ENCODE results near the gene EIF2AK2. TPM values are rescaled to one million over a fixed set of nuclear protein-coding genes. Genes with fewer than 3 reads are reported as not detected.
A peak's percentile ranks its signal among the peaks of the same experiment; 100 is the strongest.

EIF2AK2 gene
- total and polyA plus RNA-seq, 10 donors: 4.0 to 48.2 (median 33.9) TPM

DNA sequence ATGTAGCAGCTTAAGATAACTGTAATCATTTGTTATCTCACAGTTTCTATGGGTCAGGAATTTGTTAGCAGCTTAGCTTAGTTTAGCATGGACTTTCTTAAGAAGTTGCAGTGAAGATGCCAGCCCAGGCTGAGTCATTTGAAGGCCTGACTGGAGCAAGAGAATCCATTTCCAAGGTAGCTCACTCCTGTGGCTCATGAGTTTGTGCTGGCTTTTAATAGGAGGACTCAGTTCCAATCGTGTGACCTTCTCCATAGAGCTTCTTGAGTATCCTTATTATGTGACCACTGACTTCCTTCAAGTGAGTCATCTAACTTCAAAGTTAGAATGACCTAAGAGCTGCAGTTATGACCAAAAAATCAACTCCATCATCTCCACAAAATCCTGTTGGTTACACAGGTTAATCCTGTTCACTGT, 71.0 kb downstream of the EIF2AK2 start:
- Histone ChIP-seq H3K27me3 (replicated peaks in 1 of 7) (no peaks in the 10 kb centered on the region), H3K4me1 (peaks cover 39 to 92% (median 63%) of the 10 kb centered on the region in 6 donors), H3K36me3 (peaks cover 0 to 46% (median 20%) of the 10 kb centered on the region in 6 donors), H3K4me3 (peak overlapping the region in 2 of 8 donors; percentile 88 to 99), H3K9me3 (no peaks in the 10 kb centered on the region), H3K27ac (no peak overlapping the region)
- 56 to 89% (median 69%) methylated on average over 1 of the region's 1 CpG for WGBS, 5 donors
- DNase-seq: no peak
- TF ChIP-seq POLR2AphosphoS5 (IDR thresholded peaks at IDR 0.05) (no peak), POLR2A (IDR thresholded peaks at IDR 0.05) (no peak), CTCF (IDR thresholded peaks at IDR 0.05 in 8 of 11, conservative IDR thresholded peaks at IDR 0.05 in 3 of 11) (no peak)
- intact Hi-C loops (cut with DNase I; ENCODE audit: low total_unique reads): no loop called here

- no peak for DNase-seq
- peaks cover 49 to 92% (median 64%) of the 10 kb centered on the region in 6 donors for H3K4me1 ChIP-seq
- peak overlapping the region; percentile 82 to 91 (median 88) for H3K27ac ChIP-seq
- 2 to 5% (median 2%) methylated on average over 10 of the region's 10 CpGs for WGBS, 5 donors
- intact Hi-C loops (cut with DNase I; ENCODE audit: low total_unique reads): no loop called here
- TF ChIP-seq POLR2AphosphoS5 (IDR thresholded peaks at IDR 0.05): no peak
- no peak for TF ChIP-seq CTCF (IDR thresholded peaks at IDR 0.05 in 8 of 11, conservative IDR thresholded peaks at IDR 0.05 in 3 of 11)
- no peak for TF ChIP-seq POLR2A (IDR thresholded peaks at IDR 0.05)
- H3K4me3 ChIP-seq: peak overlapping the region; percentile 83 to 99 (median 96)
- H3K27me3 ChIP-seq (replicated peaks in 1 of 7): no peaks in the 10 kb centered on the region
- peaks cover 0 to 41% (median 12%) of the 10 kb centered on the region in 6 donors for H3K36me3 ChIP-seq
- no peaks in the 10 kb centered on the region for H3K9me3 ChIP-seq
Measured at GRCh38 chr2:37084797-37085196, 72.0 kb downstream of the EIF2AK2 start.

DNA sequence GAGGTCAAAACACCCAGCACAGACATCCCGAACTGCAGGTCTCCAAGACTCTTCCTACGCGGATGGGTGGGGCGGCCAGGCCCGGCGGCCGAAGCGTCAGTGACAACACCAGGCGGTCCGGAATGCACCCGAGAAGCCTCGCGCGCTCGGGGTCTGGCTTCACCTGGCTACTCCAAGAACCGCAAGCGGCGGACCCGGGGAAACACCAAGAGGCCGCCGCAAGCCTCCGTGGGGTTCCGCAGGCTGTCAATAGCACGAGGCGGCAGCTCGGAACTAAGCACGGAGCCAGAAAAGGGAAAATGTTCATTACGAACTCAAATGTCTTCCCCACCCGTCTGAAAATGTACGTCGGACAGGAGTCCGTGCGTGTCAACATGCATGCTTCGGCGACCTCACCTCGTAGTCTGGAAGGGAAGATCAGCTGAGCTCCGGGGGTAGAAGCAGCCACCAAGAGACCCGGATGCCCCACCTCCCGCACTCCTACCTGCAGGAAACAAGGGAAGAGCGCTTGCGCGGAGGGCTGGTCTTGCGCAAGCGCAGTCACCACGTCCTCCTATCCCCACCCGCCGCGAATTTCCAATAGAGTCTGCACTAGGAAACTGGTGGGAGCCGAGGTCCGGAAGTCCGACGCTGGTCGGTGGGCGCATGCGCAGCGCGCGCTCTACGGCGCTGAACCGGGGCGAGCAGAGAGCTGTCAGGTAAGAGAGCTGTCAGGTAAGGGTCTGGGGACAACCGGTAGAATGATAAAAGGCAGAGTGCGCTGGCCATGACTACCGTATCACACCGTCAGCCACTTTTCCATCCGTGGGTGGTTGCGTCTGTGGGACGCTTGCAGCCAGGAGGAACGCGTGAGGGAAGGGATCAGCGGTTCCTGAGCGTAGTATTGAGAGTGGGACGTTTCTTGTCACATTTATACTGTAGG, 72.6 kb downstream of the EIF2AK2 start, which contains the start of the genes GPATCH11 and HEATR5B:
Gene GPATCH11 (plus strand): TSS at position 646 of the 922 bp plus-strand sequence. CDS start 3,864 bp downstream, outside the sequence.
Gene HEATR5B (minus strand): TSS at position 500 of the 922 bp plus-strand sequence. CDS start 958 bp downstream, outside the sequence.
- peak; percentile 90 to 93 (median 91) for TF ChIP-seq POLR2AphosphoS5 (IDR thresholded peaks at IDR 0.05)
- no peak for TF ChIP-seq CTCF (IDR thresholded peaks at IDR 0.05 in 8 of 11, conservative IDR thresholded peaks at IDR 0.05 in 3 of 11)
- peak in 1 of 3 donors; percentile 35 for TF ChIP-seq POLR2A (IDR thresholded peaks at IDR 0.05)
- intact Hi-C loops (cut with DNase I; ENCODE audit: low total_unique reads): no loop called here
- Histone ChIP-seq H3K27me3 (replicated peaks in 1 of 7) (no peaks in the 10 kb centered on the region), H3K27ac (peak within 1 kb of the TSS; percentile 82 to 91 (median 88)), H3K4me3 (peak within 1 kb of the TSS; percentile 83 to 99 (median 96)), H3K4me1 (peaks cover 55 to 92% (median 65%) of the 10 kb centered on the region in 6 donors), H3K36me3 (peaks cover 0 to 34% (median 7%) of the 10 kb centered on the region in 6 donors), H3K9me3 (no peaks in the 10 kb centered on the region)
- WGBS, 5 donors: 0 to 1% (median 0%) methylated on average over 60 to 74 of the region's 74 CpGs
- DNase-seq: peak; percentile 97

DNA sequence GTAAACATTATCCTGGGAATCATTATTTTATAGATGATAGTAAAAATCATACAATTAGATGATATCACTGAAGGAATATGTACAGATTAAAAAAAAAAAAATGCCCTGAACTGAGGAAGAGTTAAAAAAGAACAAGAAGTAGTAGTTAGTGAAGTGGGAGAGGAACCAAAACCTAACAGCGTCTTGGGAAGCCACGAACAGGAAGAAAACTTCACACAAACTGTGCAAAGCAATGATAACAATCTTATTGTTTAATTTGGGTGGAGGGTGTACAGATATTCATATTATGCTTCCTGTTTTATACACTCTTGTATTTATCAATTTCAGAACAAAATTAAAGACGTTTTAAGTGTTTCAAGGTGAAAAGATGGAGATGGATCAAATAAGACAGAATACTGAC, 76.1 kb downstream of the EIF2AK2 start:
- H3K9me3 ChIP-seq: no peaks in the 10 kb centered on the region
- H3K36me3 ChIP-seq: peaks cover 0 to 56% (median 26%) of the 10 kb centered on the region in 6 donors
- peaks cover 51 to 75% (median 56%) of the 10 kb centered on the region in 6 donors for H3K4me1 ChIP-seq
- peak overlapping the region in 2 of 8 donors; percentile 4 to 41 for H3K4me3 ChIP-seq
- no peaks in the 10 kb centered on the region for H3K27me3 ChIP-seq (replicated peaks in 1 of 7)
- 4 to 10% (median 8%) methylated on average over 3 of the region's 3 CpGs for WGBS, 5 donors
- TF ChIP-seq POLR2AphosphoS5 (IDR thresholded peaks at IDR 0.05) (no peak), POLR2A (IDR thresholded peaks at IDR 0.05) (no peak), CTCF (IDR thresholded peaks at IDR 0.05 in 8 of 11, conservative IDR thresholded peaks at IDR 0.05 in 3 of 11) (no peak)
- H3K27ac ChIP-seq: peak overlapping the region; percentile 6 to 82 (median 40)
- no peak for DNase-seq
- intact Hi-C loops (cut with DNase I; ENCODE audit: low total_unique reads): no loop called here

Data from spleen (tissue), 11 donors.